Memory B cell (primary cell): ENCODE results near the gene ANKRD65.
"Not testable (repeated sequence)": the region's sequence is repeated elsewhere in the genome, so short reads cannot be mapped to it uniquely, and the experiment has no call there.

Source experiments
- ATAC-seq: fragments of 150-1000 bp; cut with Tn5 transposase; 2 replicates; pipeline ENCODE4 v1.10.0; 2021; ENCODE audit warnings: low read depth, mild to moderate bottlenecking, moderate library complexity
- DNase-seq, 2 donors: peaks; one replicate each; pipeline ENCODE4 v3.0.0; 2022; ENCODE audit warnings: low spot score in 2 of 2
- H3K27ac Mint-ChIP-seq: one replicate; pipeline ENCODE4 v1.8.0; 2022; ENCODE audit warnings: mild to moderate bottlenecking, moderate library complexity, mixed read lengths
- H3K27me3 Mint-ChIP-seq: one replicate; pipeline ENCODE4 v1.8.0; 2022; ENCODE audit warnings: mixed read lengths
- H3K36me3 Mint-ChIP-seq: one replicate; pipeline ENCODE4 v1.8.0; 2022; ENCODE audit warnings: mild to moderate bottlenecking, mixed read lengths
- H3K4me1 Mint-ChIP-seq: one replicate; pipeline ENCODE4 v1.8.0; 2022; ENCODE audit warnings: mixed read lengths
- H3K4me3 Mint-ChIP-seq: one replicate; pipeline ENCODE4 v1.8.0; 2022; ENCODE audit warnings: mild to moderate bottlenecking, moderate library complexity, mixed read lengths
- H3K9me3 Mint-ChIP-seq: one replicate; pipeline ENCODE4 v1.8.0; 2022; ENCODE audit warnings: mixed read lengths

The ANKRD65 gene

DNA sequence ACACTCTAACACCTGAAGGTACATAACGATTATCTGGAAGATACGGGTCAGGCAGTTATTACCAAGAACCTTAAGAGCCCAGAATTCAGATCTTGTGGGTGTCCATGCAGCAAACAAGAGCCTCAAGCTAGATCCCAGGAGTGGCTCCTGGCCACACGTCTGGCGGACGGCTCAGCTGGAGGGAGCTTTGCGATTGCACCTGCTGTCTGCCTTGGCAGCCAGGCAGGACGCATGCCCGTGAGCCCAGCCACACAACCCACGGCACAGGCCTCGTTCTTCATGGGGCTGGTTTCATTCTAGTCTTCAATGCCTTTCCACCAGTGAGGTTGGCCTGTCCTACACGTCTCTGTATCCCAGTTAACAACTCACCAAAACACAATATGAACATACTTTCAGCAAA lies 27.6 kb downstream of the ANKRD65 start:
- Mint-ChIP-seq H3K36me3 (peaks cover 25% of the 10 kb centered on the region), H3K4me1 (peaks cover 11% of the 10 kb centered on the region)

DNA sequence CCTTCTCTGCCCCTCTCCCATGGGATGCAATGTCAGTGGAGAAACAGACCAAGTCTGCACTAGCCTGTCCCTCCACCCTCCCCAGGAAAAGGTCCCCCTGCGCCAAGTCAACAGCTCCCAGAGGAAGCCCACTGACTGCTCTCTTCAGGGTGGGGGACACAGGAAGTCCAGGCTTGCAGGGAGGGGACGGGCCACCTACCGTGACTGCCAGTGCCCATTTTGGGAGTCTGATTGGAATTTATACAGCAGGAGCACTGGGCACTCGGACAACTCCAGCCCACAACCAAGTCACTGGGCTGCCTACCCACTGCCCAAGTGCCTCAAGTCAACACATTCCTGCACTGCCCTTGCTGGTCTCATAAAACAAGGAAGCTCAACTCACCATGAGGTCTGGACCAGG lies 28.1 kb downstream of the ANKRD65 start:
- peaks cover 28% of the 10 kb centered on the region for H3K36me3 Mint-ChIP-seq
- H3K4me3 Mint-ChIP-seq, result no peak overlapping the region
- ATAC-seq (no peak), DNase-seq (no peak)
- no peaks in the 10 kb centered on the region for H3K9me3 Mint-ChIP-seq
- peaks cover 9% of the 10 kb centered on the region for H3K4me1 Mint-ChIP-seq
- no peak overlapping the region for H3K27ac Mint-ChIP-seq
- no peaks in the 10 kb centered on the region for H3K27me3 Mint-ChIP-seq

More for the DNA sequence above, 27.6 kb downstream of the ANKRD65 start:
- Mint-ChIP-seq H3K9me3 (no peaks in the 10 kb centered on the region), H3K4me3 (no peak overlapping the region), H3K27me3 (no peaks in the 10 kb centered on the region), H3K27ac (no peak overlapping the region)
- no peak for DNase-seq
- ATAC-seq, result no peak

DNA sequence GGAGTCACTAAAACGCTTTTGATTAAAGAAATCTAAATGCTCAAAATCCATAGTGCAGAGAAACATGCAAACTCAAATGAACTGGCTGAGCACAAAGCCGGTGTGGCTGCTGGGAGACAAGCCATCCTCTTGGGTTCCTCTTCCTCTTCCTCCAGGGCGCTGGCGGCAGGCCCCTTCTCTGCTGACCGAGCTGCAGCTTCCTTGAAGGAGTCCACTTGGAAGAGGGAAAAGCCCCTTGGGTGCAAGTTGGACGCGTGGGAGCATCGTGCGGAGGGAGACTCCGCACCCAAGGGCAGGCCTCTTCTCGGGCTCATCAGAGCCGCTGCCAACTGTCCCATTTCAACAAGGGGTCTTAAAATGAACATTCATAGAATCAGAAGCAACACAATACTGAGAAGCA lies 29.9 kb downstream of the ANKRD65 start:
- Mint-ChIP-seq H3K9me3 (no peaks in the 10 kb centered on the region), H3K36me3 (peaks cover 39% of the 10 kb centered on the region), H3K27me3 (no peaks in the 10 kb centered on the region), H3K4me1 (peaks cover 9% of the 10 kb centered on the region), H3K27ac (no peak overlapping the region), H3K4me3 (no peak overlapping the region)
- DNase-seq, result no peak
- ATAC-seq, result no peak

DNA sequence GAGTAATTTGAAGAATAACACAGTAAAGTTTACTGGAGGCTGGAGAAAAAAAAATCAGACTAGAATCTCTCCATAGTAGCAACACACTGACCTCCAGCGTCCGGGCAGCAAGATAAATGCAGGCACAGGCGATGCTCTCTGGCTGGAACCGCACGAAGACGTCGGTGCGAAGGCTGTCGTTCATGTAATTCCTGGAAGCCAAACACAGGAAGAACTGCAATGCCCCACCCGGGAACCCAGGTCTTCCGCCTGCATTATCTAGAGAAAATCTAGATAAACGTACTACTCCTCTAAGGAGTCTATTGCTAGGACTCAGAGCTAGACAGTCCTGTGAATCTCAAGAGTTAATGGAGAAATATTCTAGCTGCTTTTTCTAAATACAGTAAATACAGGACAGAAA lies 30.4 kb downstream of the ANKRD65 start:
- ATAC-seq, result no peak
- no peaks in the 10 kb centered on the region for H3K27me3 Mint-ChIP-seq
- no peaks in the 10 kb centered on the region for H3K9me3 Mint-ChIP-seq
- H3K27ac Mint-ChIP-seq, result no peak overlapping the region
- no peak for DNase-seq
- H3K4me3 Mint-ChIP-seq, result no peak overlapping the region
- H3K36me3 Mint-ChIP-seq, result peaks cover 41% of the 10 kb centered on the region
- peaks cover 9% of the 10 kb centered on the region for H3K4me1 Mint-ChIP-seq

DNA sequence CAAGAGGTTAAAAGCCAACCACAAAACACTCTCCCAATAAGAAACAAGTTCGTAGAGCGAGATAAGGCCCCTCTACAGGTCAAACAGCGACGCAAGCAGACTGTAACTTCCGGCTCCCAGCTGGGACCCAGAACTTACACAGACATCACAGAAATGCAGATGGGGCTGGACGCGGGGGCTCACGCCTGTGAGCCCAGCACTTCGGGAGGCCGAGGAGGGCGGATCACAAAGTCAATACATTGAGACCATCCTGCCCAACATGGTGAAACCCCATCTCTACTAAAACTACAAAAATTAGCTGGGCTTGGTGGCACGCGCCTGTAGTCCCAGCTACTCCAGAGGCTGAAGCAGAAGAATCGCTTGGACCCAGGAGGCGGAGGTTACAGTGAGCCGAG lies 33.0 kb downstream of the ANKRD65 start:
- DNase-seq (no peak), ATAC-seq (no peak)
- H3K9me3 Mint-ChIP-seq, result no peaks in the 10 kb centered on the region
- peaks cover 2% of the 10 kb centered on the region for H3K4me1 Mint-ChIP-seq
- no peak overlapping the region for H3K27ac Mint-ChIP-seq
- H3K36me3 Mint-ChIP-seq, result peaks cover 34% of the 10 kb centered on the region
- H3K27me3 Mint-ChIP-seq, result no peaks in the 10 kb centered on the region
- no peak overlapping the region for H3K4me3 Mint-ChIP-seq

DNA sequence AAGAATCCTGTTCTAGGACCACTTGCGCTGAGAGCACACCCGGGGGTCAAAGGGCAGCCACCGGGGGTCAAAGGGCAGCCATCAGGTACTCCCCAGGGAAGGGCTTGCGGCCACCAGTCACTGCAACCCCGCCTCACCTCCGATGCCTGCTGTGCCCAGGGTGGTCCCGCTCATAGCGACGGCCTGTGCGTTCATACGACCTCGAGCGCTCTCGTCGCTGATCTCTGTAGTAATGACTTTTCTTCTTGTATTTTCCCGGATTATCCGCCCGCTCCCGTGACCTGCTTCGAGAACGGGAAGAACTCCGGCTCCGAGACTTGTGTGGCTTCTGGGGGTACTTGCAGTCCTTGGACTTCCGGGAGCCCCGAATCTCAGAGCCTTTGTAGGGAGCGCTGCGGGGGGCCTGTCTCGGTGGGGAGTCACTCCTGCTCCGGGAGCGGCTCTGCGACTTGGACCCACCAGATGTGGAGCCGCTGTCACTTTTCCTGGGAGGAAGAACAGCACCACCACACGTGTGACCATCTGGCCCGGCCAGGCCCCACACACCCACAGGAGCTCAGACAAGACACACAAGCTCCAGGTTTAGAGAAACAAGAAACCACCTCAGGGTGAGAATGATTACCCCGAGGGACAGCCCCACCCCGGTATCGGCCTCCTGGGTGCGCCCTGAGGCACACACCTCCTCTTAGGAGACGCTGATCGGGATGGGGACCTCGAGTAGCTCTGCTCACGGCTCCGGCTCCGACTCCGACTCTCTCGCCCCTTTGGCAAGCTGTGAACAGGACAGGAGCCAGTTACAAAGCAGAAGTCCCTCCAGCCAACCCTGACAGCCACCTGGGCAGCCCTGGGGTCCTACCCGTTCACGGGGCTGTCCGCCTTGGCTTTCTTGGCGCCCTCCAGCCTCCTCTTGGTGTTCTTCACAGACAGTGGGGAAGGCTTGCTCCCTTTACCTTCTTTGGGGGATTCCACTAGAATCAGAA lies 33.7 kb downstream of the ANKRD65 start:
- no peaks in the 10 kb centered on the region for H3K9me3 Mint-ChIP-seq
- H3K27ac Mint-ChIP-seq, result no peak overlapping the region
- DNase-seq (no peak), ATAC-seq (no peak)
- H3K27me3 Mint-ChIP-seq, result no peaks in the 10 kb centered on the region
- no peak overlapping the region for H3K4me3 Mint-ChIP-seq
- peaks cover 33% of the 10 kb centered on the region for H3K36me3 Mint-ChIP-seq
- H3K4me1 Mint-ChIP-seq, result peaks cover 5% of the 10 kb centered on the region

DNA sequence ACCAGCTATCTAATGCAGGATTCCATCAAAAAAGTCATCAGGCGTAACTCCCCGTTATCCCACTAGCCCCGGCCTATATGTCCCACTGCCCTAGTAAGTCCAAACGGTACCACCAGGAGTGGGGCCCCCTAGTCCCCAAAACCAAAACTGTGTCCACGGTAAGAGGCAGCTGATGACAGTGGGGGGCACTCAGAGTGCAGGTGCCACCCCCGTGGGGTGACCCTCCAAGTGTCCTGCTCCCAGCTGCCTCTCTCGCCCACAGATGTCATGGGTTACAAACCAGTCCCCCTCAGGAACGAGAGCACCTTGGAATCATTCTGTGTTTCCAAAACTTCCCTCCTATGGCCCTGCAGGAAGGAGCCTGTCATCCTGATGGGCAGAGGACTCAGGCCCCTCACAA lies 35.1 kb downstream of the ANKRD65 start:
- H3K36me3 Mint-ChIP-seq, result peaks cover 26% of the 10 kb centered on the region
- ATAC-seq (no peak), DNase-seq (no peak)
- H3K27me3 Mint-ChIP-seq, result no peaks in the 10 kb centered on the region
- no peak overlapping the region for H3K4me3 Mint-ChIP-seq
- H3K4me1 Mint-ChIP-seq, result peaks cover 11% of the 10 kb centered on the region
- no peaks in the 10 kb centered on the region for H3K9me3 Mint-ChIP-seq
- no peak overlapping the region for H3K27ac Mint-ChIP-seq

DNA sequence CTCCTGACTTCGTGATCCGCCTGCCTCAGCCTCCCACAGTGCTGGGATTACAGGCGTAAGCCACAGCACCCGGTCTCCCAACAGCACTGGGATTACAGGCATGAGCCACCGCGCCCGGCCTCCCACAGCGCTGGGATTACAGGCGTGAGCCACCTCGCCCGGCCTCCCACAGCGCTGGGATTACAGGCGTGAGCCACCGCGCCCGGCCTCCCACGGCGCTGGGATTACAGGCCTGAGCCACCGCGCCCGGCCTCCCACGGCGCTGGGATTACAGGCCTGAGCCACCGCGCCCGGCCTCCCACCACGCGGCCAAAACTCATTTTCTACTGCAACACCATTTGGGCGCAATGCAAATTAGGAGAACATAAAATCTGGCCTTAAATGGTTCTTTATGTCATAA lies 35.7 kb downstream of the ANKRD65 start:
- H3K36me3 Mint-ChIP-seq, result peaks cover 25% of the 10 kb centered on the region
- DNase-seq, result not testable (repeated sequence)

DNA sequence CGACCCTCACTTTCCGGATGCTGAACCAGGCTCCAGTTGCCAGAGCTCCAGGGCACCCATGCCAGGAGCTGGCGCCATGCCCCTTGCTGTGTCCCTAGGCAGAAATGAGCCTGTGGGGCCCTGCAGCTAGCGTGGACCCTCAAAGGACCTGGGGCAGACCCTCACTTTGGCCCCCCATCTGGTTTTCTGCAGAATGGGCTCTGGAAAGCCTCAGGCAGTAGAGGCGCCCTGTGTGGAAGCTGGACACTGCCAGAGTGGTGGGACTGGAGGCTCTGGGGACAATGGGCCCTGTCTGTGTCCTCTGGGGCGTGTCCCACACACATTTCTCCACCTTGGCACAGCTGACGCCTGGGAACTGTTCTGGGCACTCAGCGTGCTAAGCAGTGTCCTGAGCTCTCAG lies 39.8 kb downstream of the ANKRD65 start:
- Mint-ChIP-seq H3K36me3 (peaks cover 4% of the 10 kb centered on the region), H3K27me3 (no peaks in the 10 kb centered on the region), H3K27ac (no peak overlapping the region), H3K4me1 (peaks cover 13% of the 10 kb centered on the region), H3K9me3 (no peaks in the 10 kb centered on the region), H3K4me3 (no peak overlapping the region)
- no peak for DNase-seq
- no peak for ATAC-seq

More for the DNA sequence above, 35.7 kb downstream of the ANKRD65 start:
- H3K9me3 Mint-ChIP-seq, H3K27me3 Mint-ChIP-seq, ATAC-seq, H3K27ac Mint-ChIP-seq, H3K4me3 Mint-ChIP-seq: not testable (repeated sequence)
- peaks cover 11% of the 10 kb centered on the region for H3K4me1 Mint-ChIP-seq

DNA sequence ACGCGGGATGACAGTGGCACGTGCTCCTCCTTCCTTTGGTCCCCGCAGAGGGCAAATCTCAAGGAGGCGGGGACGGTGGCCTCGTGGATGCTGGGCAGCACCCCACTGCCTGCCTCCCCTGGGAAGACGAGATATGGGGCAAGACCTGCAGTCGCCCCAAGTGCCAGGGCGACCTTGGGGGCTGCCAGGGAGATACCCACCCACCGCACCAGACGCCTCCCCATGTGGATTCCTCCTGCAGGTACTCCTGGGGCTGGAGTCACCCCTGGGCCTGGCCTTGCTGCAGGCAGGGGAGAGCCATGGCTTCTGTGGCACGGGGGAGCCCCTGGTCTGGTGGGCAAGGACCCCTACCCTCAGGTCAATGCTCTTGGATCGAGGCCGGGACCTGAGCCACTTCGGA lies 40.2 kb downstream of the ANKRD65 start:
- H3K4me3 Mint-ChIP-seq, result no peak overlapping the region
- no peaks in the 10 kb centered on the region for H3K9me3 Mint-ChIP-seq
- H3K27ac Mint-ChIP-seq, result no peak overlapping the region
- H3K36me3 Mint-ChIP-seq, result peaks cover 1% of the 10 kb centered on the region
- DNase-seq (no peak), ATAC-seq (no peak)
- H3K27me3 Mint-ChIP-seq, result no peaks in the 10 kb centered on the region
- H3K4me1 Mint-ChIP-seq, result peaks cover 13% of the 10 kb centered on the region

DNA sequence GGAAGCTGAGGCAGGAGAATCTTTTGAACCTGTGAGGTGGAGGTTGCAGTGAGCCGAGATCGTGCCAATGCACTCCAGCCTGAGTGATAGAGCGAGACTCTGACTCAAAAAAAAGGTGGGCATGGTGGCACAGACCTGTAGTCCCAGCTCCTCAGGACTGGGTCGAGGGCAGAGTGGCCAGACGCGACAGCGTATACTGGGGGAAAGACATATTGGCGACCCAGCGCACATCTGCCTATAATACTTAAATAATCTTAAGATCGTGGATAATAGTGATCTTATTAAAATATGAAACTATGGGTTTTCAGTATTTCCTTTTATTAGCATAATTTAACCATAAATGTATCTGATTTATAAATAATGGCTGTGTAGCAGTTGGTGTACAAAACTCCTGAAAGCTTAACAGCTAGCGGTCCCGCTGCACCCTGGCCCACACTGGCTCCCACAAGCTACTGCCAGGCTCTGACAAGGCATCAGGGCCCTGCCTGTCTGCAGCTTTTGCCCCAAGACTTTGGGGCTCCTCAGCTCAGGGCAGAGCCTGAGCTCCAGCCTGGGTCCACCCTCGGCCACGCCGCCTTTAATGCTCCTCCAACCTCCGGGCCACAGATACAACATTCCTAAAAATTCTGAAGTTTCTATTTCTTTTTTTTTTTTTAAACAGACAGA lies 43.4 kb downstream of the ANKRD65 start:
- Mint-ChIP-seq H3K27ac (no peak overlapping the region), H3K4me3 (no peak overlapping the region), H3K4me1 (peaks cover 14% of the 10 kb centered on the region), H3K9me3 (no peaks in the 10 kb centered on the region), H3K27me3 (no peaks in the 10 kb centered on the region), H3K36me3 (peaks cover 1% of the 10 kb centered on the region)
- ATAC-seq (no peak), DNase-seq (no peak)

DNA sequence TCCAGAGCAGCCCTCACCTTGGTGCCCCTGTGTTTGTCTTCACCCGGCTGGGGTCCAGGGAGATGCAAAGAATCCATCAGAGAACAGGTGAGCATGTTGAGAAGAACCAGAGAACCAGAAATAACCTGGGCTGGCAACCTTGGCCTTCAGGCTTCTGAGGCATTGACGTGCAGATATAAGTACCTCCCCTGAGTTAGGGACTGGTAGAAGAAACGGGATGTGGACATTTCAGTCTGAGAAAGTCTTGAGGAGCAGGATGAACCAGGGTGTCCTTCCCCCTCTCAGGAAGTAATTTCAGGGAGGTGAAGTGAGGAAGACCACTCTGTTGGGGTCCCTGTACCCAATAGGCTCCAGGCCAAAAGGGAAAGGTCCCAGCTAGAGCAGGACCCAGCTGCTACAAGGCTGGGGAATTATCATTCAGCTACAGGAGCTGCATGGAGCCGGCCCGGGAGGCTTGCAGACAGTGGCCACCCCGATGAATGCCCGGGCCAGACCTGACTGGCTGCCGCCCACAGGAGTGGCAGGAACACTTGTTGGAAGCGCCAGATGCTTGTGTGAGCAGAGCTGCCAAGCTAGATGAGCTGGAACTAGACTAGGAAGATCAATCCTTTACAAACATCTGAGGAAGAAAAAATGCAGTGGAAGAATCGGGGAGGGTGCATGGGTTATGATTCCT lies 44.4 kb downstream of the ANKRD65 start:
- Mint-ChIP-seq H3K36me3 (no peaks in the 10 kb centered on the region), H3K4me1 (peaks cover 6% of the 10 kb centered on the region), H3K9me3 (no peaks in the 10 kb centered on the region), H3K27ac (no peak overlapping the region), H3K27me3 (no peaks in the 10 kb centered on the region), H3K4me3 (no peak overlapping the region)
- no peak for DNase-seq
- ATAC-seq, result no peak

DNA sequence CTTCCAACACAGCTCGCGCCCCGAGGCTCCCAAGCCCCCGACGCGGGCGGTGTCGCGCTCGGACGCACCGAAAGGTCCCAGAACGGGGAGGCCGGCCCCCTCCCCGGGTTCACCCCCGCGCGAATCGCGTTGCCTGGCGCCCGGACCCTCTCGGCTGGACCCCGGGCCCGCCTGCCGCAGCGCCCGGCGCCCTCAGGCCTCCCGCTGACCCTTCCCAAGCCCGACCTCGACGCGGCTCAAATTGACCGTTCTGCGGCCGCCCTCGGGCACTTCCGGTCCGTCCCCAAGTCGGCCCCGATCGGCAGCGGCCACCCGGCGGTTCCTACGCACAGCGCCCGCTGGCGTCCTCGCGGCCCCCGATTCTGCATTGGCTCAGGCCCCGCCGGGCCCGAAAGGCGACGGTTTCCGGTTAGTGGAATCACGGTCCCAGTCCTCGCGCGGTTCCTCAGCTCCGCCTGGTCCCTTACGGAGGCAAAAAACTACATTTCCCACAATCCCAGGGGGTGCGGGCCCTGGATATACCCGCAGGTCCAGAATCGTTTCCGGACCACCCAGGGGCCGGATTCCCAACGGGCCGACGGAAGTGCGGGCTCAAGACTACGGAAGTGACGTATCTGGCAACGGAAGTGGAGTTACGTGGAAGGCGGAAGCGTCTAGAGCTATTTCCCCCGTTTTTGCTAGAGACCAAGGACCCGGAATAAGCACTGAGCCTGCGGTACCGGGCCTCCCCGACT lies 46.0 kb downstream of the ANKRD65 start, which contains the start of gene AURKAIP1:
AURKAIP1 (minus strand) TSS at position 279 of the 734 bp plus-strand sequence. CDS start 451 bp downstream, outside the sequence.
- peak within 1 kb of the TSS; percentile 83 for H3K4me3 Mint-ChIP-seq
- ATAC-seq, result peak; percentile 84
- H3K36me3 Mint-ChIP-seq, result no peaks in the 10 kb centered on the region
- peaks cover 5% of the 10 kb centered on the region for H3K4me1 Mint-ChIP-seq
- DNase-seq, result peak; percentile 87 to 96
- H3K27ac Mint-ChIP-seq, result peak within 1 kb of the TSS; percentile 85
- H3K9me3 Mint-ChIP-seq, result no peaks in the 10 kb centered on the region
- no peaks in the 10 kb centered on the region for H3K27me3 Mint-ChIP-seq
